NCI-H2107 treated with DMSO at 0.1 percent for 48 hours (cell line): ENCODE results near the gene SNURF.
A peak's percentile ranks its signal among the peaks of the same experiment; 100 is the strongest.
"Not testable (repeated sequence)": the region's sequence is repeated elsewhere in the genome, so short reads cannot be mapped to it uniquely, and the experiment has no call there.

Experiments
- DNase-seq: peaks from one replicate; lab custom pipeline; 2025; ENCODE audit not compliant: unreplicated experiment; lab: John Stamatoyannopoulos, UW

SNURF gene

GRCh38 chr15:24954783-24955530, at the start of gene SNURF, which contains the start of gene SNRPN:
SNURF (plus strand) TSS chr15:24954987; CDS start chr15:24955049, 62 bp downstream.
SNRPN (plus strand) TSS chr15:24954987; CDS start chr15:24974454, 19,467 bp downstream.
- DNase-seq: peak; percentile 12

GRCh38 chr15:24916305-24917009, 38.3 kb upstream of the SNURF start:
- DNase-seq: no peak

- no peak for DNase-seq
Observed at GRCh38 chr15:24917431-24917830, 37.4 kb upstream of the SNURF start.

- DNase-seq: no peak
Observed at GRCh38 chr15:24919446-24919845, 35.3 kb upstream of the SNURF start.

GRCh38 chr15:24922781-24923180, 32.0 kb upstream of the SNURF start:
- DNase-seq: not testable (repeated sequence)

GRCh38 chr15:24924153-24924552, 30.6 kb upstream of the SNURF start:
- DNase-seq: no peak

GRCh38 chr15:24924621-24925020, 30.2 kb upstream of the SNURF start:
- no peak for DNase-seq

- DNase-seq: not testable (repeated sequence)
Observed at GRCh38 chr15:24931874-24932732, 22.7 kb upstream of the SNURF start.

- no peak for DNase-seq
Observed at GRCh38 chr15:24933716-24934115, 21.1 kb upstream of the SNURF start.

- not testable (repeated sequence) for DNase-seq
Observed at GRCh38 chr15:24938224-24938623, 16.6 kb upstream of the SNURF start.

GRCh38 chr15:24940236-24940635, 14.6 kb upstream of the SNURF start:
- no peak for DNase-seq

GRCh38 chr15:24943361-24943760, 11.4 kb upstream of the SNURF start:
- DNase-seq: no peak

- no peak for DNase-seq
Observed at GRCh38 chr15:24944954-24945353, 9.8 kb upstream of the SNURF start.

- no peak for DNase-seq
Observed at GRCh38 chr15:24945711-24946110, 9.1 kb upstream of the SNURF start.

- DNase-seq: no peak
Observed at GRCh38 chr15:24948495-24948894, 6.3 kb upstream of the SNURF start.

- no peak for DNase-seq
Observed at GRCh38 chr15:24955531-24955921, 739 bp downstream of the SNURF start.

GRCh38 chr15:24956111-24956838, 1.5 kb downstream of the SNURF start:
- DNase-seq: peak; percentile 66

- no peak for DNase-seq
Observed at GRCh38 chr15:24957691-24958090, 2.9 kb downstream of the SNURF start.

GRCh38 chr15:24961967-24962366, 7.2 kb downstream of the SNURF start:
- DNase-seq: no peak

GRCh38 chr15:24962880-24963279, 8.1 kb downstream of the SNURF start:
- no peak for DNase-seq
